Mesendoderm (in vitro differentiated cells): ENCODE measurements around the gene SETD1A.

Experiments used
- DNase-seq: peaks from one replicate; pipeline ENCODE4 v3.0.0; 2013
- H2AK5ac ChIP-seq: 2 replicates; pipeline ENCODE4 v1.6.1; 2013; ENCODE audit warnings: low read length, inconsistent platforms
- H2BK120ac ChIP-seq: 2 replicates; pipeline ENCODE4 v1.6.1; 2013; ENCODE audit warnings: low read depth, mild to moderate bottlenecking, low read length, moderate library complexity, mixed read lengths
- H2BK15ac ChIP-seq: replicated peaks from 2 replicates; pipeline ENCODE4 v1.6.1; 2013; ENCODE audit warnings: low read depth, mild to moderate bottlenecking, moderate library complexity
- H2BK5ac ChIP-seq: 2 replicates; pipeline ENCODE4 v1.6.1; 2013; ENCODE audit warnings: low read length, inconsistent platforms
- H3K18ac ChIP-seq: 2 replicates; pipeline ENCODE4 v1.6.1; 2013; ENCODE audit warnings: mild to moderate bottlenecking, low read length, mixed read lengths
- H3K23ac ChIP-seq: one replicate; pipeline ENCODE4 v1.6.1; 2013; ENCODE audit warnings: low read length
- H3K27ac ChIP-seq: 2 replicates; pipeline ENCODE4 v1.5.1; 2013; ENCODE audit warnings: low read depth, mild to moderate bottlenecking, inconsistent platforms, low read length, moderate library complexity
- H3K27me3 ChIP-seq: 2 replicates; pipeline ENCODE4 v1.6.1; 2013; ENCODE audit warnings: low read length, control low read depth, mild to moderate bottlenecking, inconsistent platforms; ENCODE audit not compliant: insufficient read depth, poor library complexity
- H3K36me3 ChIP-seq: 2 replicates; pipeline ENCODE4 v1.6.1; 2013; ENCODE audit warnings: low read length, inconsistent platforms; ENCODE audit not compliant: control insufficient read depth, insufficient read depth
- H3K4ac ChIP-seq: one replicate; pipeline ENCODE4 v1.6.1; 2013; ENCODE audit warnings: low read depth, mild to moderate bottlenecking, low read length, moderate library complexity
- H3K4me1 ChIP-seq: 2 replicates; pipeline ENCODE4 v1.6.1; 2013; ENCODE audit warnings: low read depth, low read length, inconsistent platforms; ENCODE audit not compliant: control insufficient read depth
- H3K4me2 ChIP-seq: 2 replicates; pipeline ENCODE4 v1.6.1; 2013; ENCODE audit warnings: low read length
- H3K4me3 ChIP-seq: 2 replicates; pipeline ENCODE4 v1.5.1; 2013; ENCODE audit warnings: mild to moderate bottlenecking, low read length
- H3K56ac ChIP-seq: one replicate; pipeline ENCODE4 v1.6.1; 2013; ENCODE audit warnings: low read length
- H3K79me1 ChIP-seq: 2 replicates; pipeline ENCODE4 v1.6.1; 2013; ENCODE audit warnings: low read length, inconsistent platforms
- H3K79me2 ChIP-seq: 2 replicates; pipeline ENCODE4 v1.6.1; 2013; ENCODE audit warnings: mild to moderate bottlenecking, low read length; ENCODE audit not compliant: control insufficient read depth, insufficient read depth
- H3K9ac ChIP-seq: 2 replicates; pipeline ENCODE4 v1.6.1; 2013; ENCODE audit warnings: low read length, inconsistent platforms
- H4K5ac ChIP-seq: one replicate; pipeline ENCODE4 v1.6.1; 2013; ENCODE audit warnings: low read length
- H4K8ac ChIP-seq: one replicate; pipeline ENCODE4 v1.6.1; 2013; ENCODE audit warnings: low read depth, mild to moderate bottlenecking, control low read depth, low read length, moderate library complexity
- WGBS: extraction: QIAGEN DNeasy Blood & Tissue Kit; methylation state at CpG from one replicate; pipeline ENCODE4 v1.1.7; 2013; ENCODE audit warnings: low lambda C conversion rate, missing lambda C conversion rate; ENCODE audit not compliant: insufficient coverage; ENCODE audit errors: extremely low coverage; 5-methylcytosine and 5-hydroxymethylcytosine counted together

The SETD1A gene

DNA sequence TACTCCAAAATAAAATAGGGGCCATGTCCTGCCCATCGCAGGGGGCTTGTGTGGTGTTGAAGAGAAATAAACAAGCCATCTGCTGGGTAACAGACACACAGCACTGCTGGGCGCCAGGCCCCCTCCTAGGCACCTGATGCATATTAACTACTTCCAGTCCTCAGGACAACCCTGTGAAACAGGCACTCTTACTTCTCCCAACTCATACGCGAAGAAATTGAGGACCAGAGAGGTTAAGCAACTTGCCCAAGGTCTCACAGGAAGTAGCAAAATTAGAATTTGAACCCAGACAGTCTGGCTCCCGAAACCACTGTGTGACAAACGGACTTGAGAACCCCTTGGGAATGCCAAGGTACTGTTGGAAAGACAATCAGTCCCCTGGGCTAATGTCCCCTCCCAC, 50.1 kb downstream of the SETD1A start:
- Histone ChIP-seq H2BK5ac (no peak overlapping the region), H2BK120ac (no peak overlapping the region), H3K4me2 (no peak overlapping the region), H4K8ac (no peak overlapping the region), H3K9ac (no peak overlapping the region), H3K27ac (no peak overlapping the region), H3K27me3 (no peaks in the 10 kb centered on the region), H3K4ac (no peak overlapping the region), H3K4me3 (no peak overlapping the region), H3K18ac (no peak overlapping the region), H3K79me2 (no peaks in the 10 kb centered on the region), H3K79me1 (no peaks in the 10 kb centered on the region), H2BK15ac (no peak overlapping the region), H3K56ac (no peak overlapping the region), H4K5ac (no peak overlapping the region), H3K36me3 (no peaks in the 10 kb centered on the region), H3K23ac (no peak overlapping the region), H3K4me1 (no peaks in the 10 kb centered on the region), H2AK5ac (no peak overlapping the region)
- no peak for DNase-seq
- WGBS: no CpG with 5 or more reads among the region's 6 CpGs

- no peak overlapping the region for H3K4ac ChIP-seq
- H3K56ac ChIP-seq: no peak overlapping the region
- no peak overlapping the region for H4K8ac ChIP-seq
- no peak overlapping the region for H3K4me2 ChIP-seq
- H3K4me1 ChIP-seq: no peaks in the 10 kb centered on the region
- no peak overlapping the region for H2BK15ac ChIP-seq
- no peak overlapping the region for H3K27ac ChIP-seq
- H3K9ac ChIP-seq: no peak overlapping the region
- DNase-seq: no peak
- no peak overlapping the region for H3K18ac ChIP-seq
- no peak overlapping the region for H3K4me3 ChIP-seq
- H3K27me3 ChIP-seq: no peaks in the 10 kb centered on the region
- no peak overlapping the region for H4K5ac ChIP-seq
- no peak overlapping the region for H2AK5ac ChIP-seq
- H3K79me1 ChIP-seq: no peaks in the 10 kb centered on the region
- no peak overlapping the region for H3K23ac ChIP-seq
- H3K36me3 ChIP-seq: no peaks in the 10 kb centered on the region
- no peak overlapping the region for H2BK120ac ChIP-seq
- WGBS: no CpG with 5 or more reads among the region's 6 CpGs
- no peak overlapping the region for H2BK5ac ChIP-seq
- H3K79me2 ChIP-seq: no peaks in the 10 kb centered on the region
Observed at GRCh38 chr16:31008149-31008548, 50.6 kb downstream of the SETD1A start.

DNA sequence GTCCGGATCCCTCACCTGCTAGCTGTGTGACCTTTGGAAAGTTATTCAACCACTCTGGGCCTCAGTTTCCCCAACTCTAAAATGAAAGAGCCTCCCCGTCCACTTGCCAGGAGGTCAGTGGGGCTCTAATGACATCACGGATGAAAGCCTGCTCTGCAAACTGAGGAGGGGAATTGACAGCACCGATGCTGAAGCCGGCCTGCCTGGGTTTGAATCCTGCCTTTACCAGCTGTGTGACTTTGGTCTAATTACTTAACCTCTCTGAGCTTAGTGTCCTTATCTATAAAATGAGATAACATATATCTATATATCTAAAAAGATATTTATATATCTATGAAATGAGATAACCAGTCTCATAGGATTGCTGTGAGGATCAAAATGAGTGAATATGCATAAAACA, 51.0 kb downstream of the SETD1A start:
- Histone ChIP-seq H3K23ac (no peak overlapping the region), H3K4me2 (no peak overlapping the region), H4K5ac (no peak overlapping the region), H3K18ac (no peak overlapping the region), H2BK120ac (no peak overlapping the region), H3K9ac (no peak overlapping the region), H3K4me3 (no peak overlapping the region), H3K56ac (no peak overlapping the region), H3K79me1 (no peaks in the 10 kb centered on the region), H2BK5ac (no peak overlapping the region), H3K4ac (no peak overlapping the region), H4K8ac (no peak overlapping the region), H3K27me3 (no peaks in the 10 kb centered on the region), H3K27ac (no peak overlapping the region), H2BK15ac (no peak overlapping the region), H3K36me3 (no peaks in the 10 kb centered on the region), H3K4me1 (no peaks in the 10 kb centered on the region), H2AK5ac (no peak overlapping the region), H3K79me2 (no peaks in the 10 kb centered on the region)
- no CpG with 5 or more reads among the region's 5 CpGs for WGBS
- no peak for DNase-seq

- Histone ChIP-seq H3K36me3 (no peaks in the 10 kb centered on the region), H4K8ac (no peak overlapping the region), H3K23ac (no peak overlapping the region), H3K18ac (no peak overlapping the region), H3K4ac (no peak overlapping the region), H3K56ac (no peak overlapping the region), H3K4me3 (no peak overlapping the region), H3K9ac (no peak overlapping the region), H3K4me2 (no peak overlapping the region), H2BK5ac (no peak overlapping the region), H4K5ac (no peak overlapping the region), H3K4me1 (no peaks in the 10 kb centered on the region), H3K79me2 (no peaks in the 10 kb centered on the region), H3K79me1 (no peaks in the 10 kb centered on the region), H2AK5ac (no peak overlapping the region), H2BK120ac (no peak overlapping the region), H3K27me3 (no peaks in the 10 kb centered on the region), H3K27ac (no peak overlapping the region), H2BK15ac (no peak overlapping the region)
- no CpG with 5 or more reads among the region's 7 CpGs for WGBS
- no peak for DNase-seq
Observed at GRCh38 chr16:31009120-31009519, 51.6 kb downstream of the SETD1A start.

- no peak overlapping the region for H2BK120ac ChIP-seq
- no peak overlapping the region for H2AK5ac ChIP-seq
- no peaks in the 10 kb centered on the region for H3K4me1 ChIP-seq
- H4K8ac ChIP-seq: peak overlapping the region; percentile 42
- no peak overlapping the region for H2BK15ac ChIP-seq
- no peaks in the 10 kb centered on the region for H3K79me1 ChIP-seq
- H3K56ac ChIP-seq: peak overlapping the region; percentile 5
- no peaks in the 10 kb centered on the region for H3K79me2 ChIP-seq
- no peak overlapping the region for H3K4ac ChIP-seq
- H3K27ac ChIP-seq: no peak overlapping the region
- peak overlapping the region; percentile 31 for H3K18ac ChIP-seq
- H3K36me3 ChIP-seq: no peaks in the 10 kb centered on the region
- H3K4me2 ChIP-seq: peak overlapping the region; percentile 25
- DNase-seq: no peak
- peak overlapping the region; percentile 13 for H3K9ac ChIP-seq
- H3K27me3 ChIP-seq: no peaks in the 10 kb centered on the region
- no peak overlapping the region for H3K23ac ChIP-seq
- no peak overlapping the region for H2BK5ac ChIP-seq
- H3K4me3 ChIP-seq: no peak overlapping the region
- H4K5ac ChIP-seq: no peak overlapping the region
- WGBS: no CpG with 5 or more reads among the region's 36 CpGs
Observed at GRCh38 chr16:31009894-31010584, 52.5 kb downstream of the SETD1A start.
